NOMO-1 treated with DMSO at 0.1 percent for 48 hours (cell line): ENCODE data around the gene PRSS58.

Experiments used
- DNase-seq: peaks from one replicate; lab custom pipeline; 2025; ENCODE audit not compliant: unreplicated experiment; lab: John Stamatoyannopoulos, UW

The PRSS58 gene

DNA sequence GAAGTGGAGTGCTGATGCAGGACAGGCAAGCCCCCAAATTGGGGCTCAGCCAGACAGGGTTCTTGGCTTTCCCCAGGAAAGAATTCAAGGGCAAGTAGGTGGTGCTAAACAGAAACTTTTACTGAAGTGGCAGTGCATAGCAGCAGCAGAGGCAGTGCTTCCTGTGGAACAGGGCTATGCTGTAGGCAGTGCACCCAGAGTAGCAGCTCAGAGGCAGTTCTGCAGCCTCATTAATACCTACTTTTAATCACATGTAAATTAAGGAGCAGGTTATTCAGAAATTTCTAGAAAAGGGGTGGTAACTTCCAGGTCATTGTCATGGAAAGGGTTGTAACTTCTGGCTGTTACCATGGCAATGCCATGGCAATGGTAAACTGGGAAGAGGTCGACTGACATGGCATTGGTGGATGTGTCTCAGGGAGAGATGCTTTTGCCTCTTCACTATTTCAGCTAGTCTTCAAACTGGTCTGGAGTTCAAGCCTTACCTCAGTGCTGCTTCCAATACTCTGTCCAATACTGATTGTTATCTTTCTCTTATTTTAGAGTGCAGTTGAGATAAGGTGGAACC lies 29.2 kb downstream of the PRSS58 start:
- no peak for DNase-seq
